SU-DHL-6 (cell line): ENCODE results near the gene HMX1.

Experiments used
- CTCF ChIP-seq: fragments of 200-600 bp; sonication (generic); IDR thresholded peaks from one replicate; pipeline ENCODE4 v1.5.1; 2017; ENCODE audit warnings: antibody characterized with exemption, mild to moderate bottlenecking, low read length, moderate library complexity; ENCODE audit not compliant: insufficient read depth, poor library complexity, severe bottlenecking
- EZH2phosphoT487 ChIP-seq: fragments of 200-600 bp; sonication (generic), shearing (Covaris generic); conservative IDR thresholded peaks from 2 replicates; pipeline ENCODE4 v1.6.1; 2018; ENCODE audit warnings: mild to moderate bottlenecking, antibody characterized with exemption, low read length, moderate library complexity, mixed read lengths

GRCh38 chr4:8916351-8916885, 44.8 kb upstream of the HMX1 start:
- TF ChIP-seq CTCF (no peak), EZH2phosphoT487 (no peak)
